HepG2 (cell line): Measurements from ENCODE around the gene TWNK. TPM values are rescaled to one million over a fixed set of nuclear protein-coding genes. Genes with fewer than 3 reads are reported as not detected.

ENCODE experiments used
- ATF2 ChIP-seq: sonication (generic); formaldehyde crosslinking; IDR thresholded peaks from 2 replicates; pipeline ENCODE4 v1.4.0; 2020; ENCODE audit warnings: missing genetic modification reagents
- FOXA3 ChIP-seq: IDR thresholded peaks from 2 replicates; pipeline ENCODE4 v1.6.1; 2016; ENCODE audit warnings: missing genetic modification reagents, missing compliant biosample characterization
- GMEB1 ChIP-seq: sonication (generic); formaldehyde crosslinking; IDR thresholded peaks from 2 replicates; pipeline ENCODE4 v1.5.1; 2020; ENCODE audit warnings: missing genetic modification reagents, mild to moderate bottlenecking, borderline replicate concordance
- GTF2F1 ChIP-seq: fragments of 150-350 bp; IDR thresholded peaks from 2 replicates; pipeline ENCODE4 v1.6.1; 2014; ENCODE audit warnings: low read length
- MXI1 ChIP-seq: IDR thresholded peaks from 3 replicates; pipeline ENCODE4 v1.6.1; 2012; ENCODE audit warnings: low read depth, low read length, inconsistent platforms, borderline replicate concordance
- PBX2 ChIP-seq: IDR thresholded peaks from 2 replicates; pipeline ENCODE4 v1.6.1; 2016; ENCODE audit warnings: control low read depth
- SAP130 ChIP-seq: IDR thresholded peaks from 2 replicates; pipeline ENCODE4 v1.6.1; 2016; ENCODE audit warnings: low read depth
- SP4 ChIP-seq: sonication (generic); formaldehyde crosslinking; IDR thresholded peaks from 2 replicates; pipeline ENCODE4 v1.8.1; 2023; ENCODE audit warnings: mild to moderate bottlenecking, missing genetic modification reagents
- TRIM22 ChIP-seq: fragments of 450-650 bp; IDR thresholded peaks from 2 replicates; pipeline ENCODE4 v1.6.1; 2017
- ZBTB49 ChIP-seq: sonication (generic); formaldehyde crosslinking; IDR thresholded peaks from 2 replicates; pipeline ENCODE4 v1.4.0; 2020; ENCODE audit warnings: missing genetic modification reagents, borderline replicate concordance
- ZNF337 ChIP-seq: sonication (generic); formaldehyde crosslinking; IDR thresholded peaks from 2 replicates; pipeline ENCODE4 v1.5.1; 2020; ENCODE audit warnings: missing genetic modification reagents, low read depth, mild to moderate bottlenecking, borderline replicate concordance
- ZNF44 ChIP-seq: sonication (generic); formaldehyde crosslinking; IDR thresholded peaks from 2 replicates; pipeline ENCODE4 v1.5.1; 2020; ENCODE audit warnings: mild to moderate bottlenecking, missing genetic modification reagents
- ZNF567 ChIP-seq: sonication (generic); formaldehyde crosslinking; IDR thresholded peaks from 2 replicates; pipeline ENCODE4 v1.8.1; 2023; ENCODE audit warnings: mild to moderate bottlenecking, missing genetic modification reagents, borderline replicate concordance
- ZNF574 ChIP-seq: sonication (generic); formaldehyde crosslinking; IDR thresholded peaks from 2 replicates; pipeline ENCODE4 v1.4.0; 2020; ENCODE audit warnings: missing genetic modification reagents
- ZNF619 ChIP-seq: sonication (generic); formaldehyde crosslinking; IDR thresholded peaks from 2 replicates; pipeline ENCODE4 v1.4.0; 2020; ENCODE audit warnings: mild to moderate bottlenecking, missing genetic modification reagents
- ZNF713 ChIP-seq: sonication (generic); formaldehyde crosslinking; IDR thresholded peaks from 2 replicates; pipeline ENCODE4 v1.4.0; 2020; ENCODE audit warnings: mild to moderate bottlenecking, missing genetic modification reagents
- polyA plus RNA-seq, 8 experiments: library from polyadenylated mRNA; depleted of rRNA in 3 of 8; stranded (reverse) in 7 of 8; unstranded in 1 of 8; fragments of >200 nt; fragmentation: Illumina TruSeq in 4 of 8; extraction: Trizol in 4 of 8; gene quantifications; 2 replicates each; pipeline versions ENCODE4 v1.2.1 to v1.2.3, GENCODE V29; 2011 to 2016; ENCODE audit warnings: low read depth in 4 of 8, missing spikeins in 1 of 8, mixed read lengths in 1 of 8; ENCODE audit not compliant: insufficient read depth in 1 of 8
- total RNA-seq, 5 experiments: library from RNA; depleted of rRNA; stranded (reverse); fragments of >200 nt; fragmentation: Illumina TruSeq; extraction: Trizol; gene quantifications; 2 replicates each; pipeline ENCODE4 v1.2.3, GENCODE V29; 2016; ENCODE audit warnings: low read depth in 1 of 5
- TF ChIP-seq, protein P1 (sequence below): IDR thresholded peaks from 2 replicates; pipeline ENCODE4 v1.6.1; 2012; ENCODE audit warnings: inconsistent platforms

TWNK gene
- total and polyA plus RNA-seq, 2 of the 13 experiments (the other 11 are each of a cell fraction or from before 2014, with no cell fraction given), result 10.7 to 16.5 TPM

DNA sequence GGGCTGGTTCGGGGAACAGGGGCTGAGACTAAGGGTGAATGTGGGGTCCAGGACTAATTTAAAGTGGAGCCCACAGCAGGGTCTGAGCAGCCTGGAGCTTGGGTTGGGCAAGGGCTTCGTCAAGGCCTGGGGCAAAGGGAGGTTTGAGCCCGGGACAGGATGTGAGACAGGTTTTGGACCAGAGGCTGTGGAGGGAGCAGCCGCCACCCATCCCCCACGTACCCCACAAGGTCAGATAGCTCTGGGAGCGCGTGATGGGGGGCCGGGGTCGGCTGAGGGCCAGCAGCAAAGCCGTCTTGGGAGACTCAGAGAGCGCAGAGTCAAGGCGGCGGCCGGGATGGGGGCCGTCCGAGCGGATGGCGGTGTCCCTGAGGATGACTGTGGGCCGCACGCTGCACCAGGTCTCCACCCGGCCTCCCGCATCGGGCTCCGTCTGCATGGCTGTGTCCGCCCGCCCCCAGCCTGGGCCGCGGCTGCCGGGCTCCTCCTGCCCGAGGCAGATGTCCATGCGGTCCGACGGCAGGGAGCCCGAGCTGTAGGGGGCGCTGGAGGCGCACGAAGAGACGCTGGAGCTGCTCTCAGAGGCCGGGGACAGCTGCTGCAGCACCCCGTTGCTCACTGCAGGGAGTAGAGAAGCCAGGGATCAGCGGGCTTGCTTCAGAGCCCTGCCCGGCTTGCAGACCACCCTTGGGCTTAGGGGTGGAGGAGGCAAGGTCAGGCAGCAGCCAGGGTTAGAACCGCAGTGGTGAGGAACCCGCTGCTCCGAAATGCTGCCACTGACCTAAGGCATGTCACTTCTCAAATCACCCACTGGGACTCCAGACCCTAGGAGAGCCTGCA, 31.5 kb downstream of the TWNK start (continued):
- TF ChIP-seq MXI1 (peak; percentile 53; the same call in 1 of the 3 replicates), SP4 (CRISPR knock-in tag) (peak; percentile 59), GMEB1 (CRISPR knock-in tag) (no peak), TRIM22 (no peak), ZNF713 (no peak), SAP130 (CRISPR knock-in tag) (peak; percentile 58), ZNF567 (CRISPR knock-in tag) (peak; percentile 94; the same call in 1 of the 2 replicates), ZNF337 (CRISPR knock-in tag) (no peak), GTF2F1 (no peak), PBX2 (CRISPR knock-in tag) (no peak), ZNF619 (CRISPR knock-in tag) (peak; percentile 82), ZNF44 (no peak), ZNF574 (CRISPR knock-in tag) (peak; percentile 60; the same call in 1 of the 2 replicates), ATF2 (CRISPR knock-in tag) (peak; percentile 70), ZBTB49 (CRISPR knock-in tag) (no peak), FOXA3 (CRISPR knock-in tag) (no peak)
- TF ChIP-seq, protein P1, sequence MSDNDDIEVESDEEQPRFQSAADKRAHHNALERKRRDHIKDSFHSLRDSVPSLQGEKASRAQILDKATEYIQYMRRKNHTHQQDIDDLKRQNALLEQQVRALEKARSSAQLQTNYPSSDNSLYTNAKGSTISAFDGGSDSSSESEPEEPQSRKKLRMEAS, result peak; percentile 88
